MM.1S (cell line): ENCODE data around the gene DHRS12.

Experiments used
- DNase-seq: peaks from one replicate; pipeline ENCODE4 v3.0.0-alpha.2; 2015
- H2AFZ ChIP-seq: fragments of 300-600 bp; sonication (generic); 2 replicates; pipeline ENCODE4 v1.6.0; 2016; ENCODE audit warnings: antibody characterized with exemption, low read length
- H3F3A ChIP-seq: fragments of 300-600 bp; sonication (generic); 2 replicates; pipeline ENCODE4 v1.6.1; 2016; ENCODE audit warnings: mild to moderate bottlenecking, antibody characterized with exemption, low read length, moderate library complexity, mixed read lengths; ENCODE audit not compliant: insufficient read depth
- H3K27ac ChIP-seq: fragments of 300-600 bp; sonication (generic); 2 replicates; pipeline ENCODE4 v1.5.1; 2016; ENCODE audit warnings: mild to moderate bottlenecking, low read length
- H3K27me3 ChIP-seq: fragments of 300-600 bp; sonication (generic); replicated peaks from 2 replicates; pipeline ENCODE4 v1.6.0; 2016; ENCODE audit warnings: low read length; ENCODE audit not compliant: insufficient read depth
- H3K36me3 ChIP-seq: fragments of 300-600 bp; sonication (generic); replicated peaks from 2 replicates; pipeline ENCODE4 v1.6.1; 2016; ENCODE audit warnings: mild to moderate bottlenecking, low read length, mixed read lengths; ENCODE audit not compliant: insufficient read depth
- H3K4me1 ChIP-seq: fragments of 300-600 bp; sonication (generic); 2 replicates; pipeline ENCODE4 v1.6.1; 2016; ENCODE audit warnings: low read length, mixed read lengths
- H3K4me2 ChIP-seq: fragments of 300-600 bp; sonication (generic); 2 replicates; pipeline ENCODE4 v1.6.0; 2016; ENCODE audit warnings: low read depth, low read length
- H3K4me3 ChIP-seq: fragments of 300-600 bp; sonication (generic); 2 replicates; pipeline ENCODE4 v1.5.1; 2016; ENCODE audit warnings: low read length, mixed read lengths
- H3K79me2 ChIP-seq: fragments of 300-600 bp; sonication (generic); 2 replicates; pipeline ENCODE4 v1.6.1; 2016; ENCODE audit warnings: mixed run types, low read length, mixed read lengths
- H3K9ac ChIP-seq: fragments of 300-600 bp; sonication (generic); 2 replicates; pipeline ENCODE4 v1.6.1; 2016; ENCODE audit warnings: low read length, mixed read lengths
- H3K9me2 ChIP-seq: fragments of 300-600 bp; sonication (generic); replicated peaks from 2 replicates; pipeline ENCODE4 v1.6.1; 2016; ENCODE audit warnings: mild to moderate bottlenecking, low read length, mixed read lengths; ENCODE audit not compliant: insufficient read depth
- H3K9me3 ChIP-seq: fragments of 300-600 bp; sonication (generic); replicated peaks from 2 replicates; pipeline ENCODE4 v1.6.1; 2016; ENCODE audit warnings: mild to moderate bottlenecking, low read length, mixed read lengths; ENCODE audit not compliant: insufficient read depth
- H4K20me1 ChIP-seq: fragments of 300-600 bp; sonication (generic); 2 replicates; pipeline ENCODE4 v1.6.1; 2016; ENCODE audit warnings: mild to moderate bottlenecking, low read length, moderate library complexity, mixed read lengths; ENCODE audit not compliant: insufficient read depth
- EZH2 ChIP-seq: fragments of 300-600 bp; sonication (generic); optimal IDR thresholded peaks from 2 replicates; pipeline ENCODE3; 2017; ENCODE audit warnings: low read depth, mild to moderate bottlenecking, antibody characterized with exemption, low read length, mixed read lengths
- EZH2phosphoT487 ChIP-seq: fragments of 300-600 bp; sonication (generic); IDR thresholded peaks from 2 replicates; pipeline ENCODE4 v1.6.1; 2018; ENCODE audit warnings: antibody characterized with exemption, low read length
- TF ChIP-seq, protein P1 (sequence below): fragments of 300-600 bp; sonication (generic); IDR thresholded peaks from 2 replicates; pipeline ENCODE4 v1.5.1; 2016; ENCODE audit warnings: antibody characterized with exemption, low read length, mixed read lengths

The DHRS12 gene

DNA sequence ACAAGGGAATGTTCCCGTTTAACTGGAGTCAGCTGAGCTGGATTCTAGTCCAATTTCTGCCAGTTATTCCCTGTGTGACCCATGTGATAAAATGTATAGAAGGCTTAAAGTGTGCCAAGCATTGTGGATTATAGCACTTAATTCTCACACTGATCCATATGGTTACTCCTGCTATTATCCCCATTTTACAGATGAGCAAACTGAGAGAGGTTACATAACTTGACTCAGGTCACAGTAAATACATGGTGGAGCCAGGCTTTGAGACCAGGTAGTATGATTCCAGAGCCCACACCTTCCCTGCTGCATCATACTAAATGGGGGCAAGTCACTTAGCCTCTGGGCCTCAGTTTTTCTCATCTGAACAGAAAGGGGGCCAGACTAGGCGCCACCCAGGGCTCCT is 2.0 kb upstream of the DHRS12 start:
- H3K9me2 ChIP-seq: no peaks in the 10 kb centered on the region
- no peaks in the 10 kb centered on the region for H4K20me1 ChIP-seq
- H3K79me2 ChIP-seq: no peaks in the 10 kb centered on the region
- no peaks in the 10 kb centered on the region for H3K9me3 ChIP-seq
- no peak for DNase-seq
- no peaks in the 10 kb centered on the region for H3K36me3 ChIP-seq
- TF ChIP-seq, protein P1, sequence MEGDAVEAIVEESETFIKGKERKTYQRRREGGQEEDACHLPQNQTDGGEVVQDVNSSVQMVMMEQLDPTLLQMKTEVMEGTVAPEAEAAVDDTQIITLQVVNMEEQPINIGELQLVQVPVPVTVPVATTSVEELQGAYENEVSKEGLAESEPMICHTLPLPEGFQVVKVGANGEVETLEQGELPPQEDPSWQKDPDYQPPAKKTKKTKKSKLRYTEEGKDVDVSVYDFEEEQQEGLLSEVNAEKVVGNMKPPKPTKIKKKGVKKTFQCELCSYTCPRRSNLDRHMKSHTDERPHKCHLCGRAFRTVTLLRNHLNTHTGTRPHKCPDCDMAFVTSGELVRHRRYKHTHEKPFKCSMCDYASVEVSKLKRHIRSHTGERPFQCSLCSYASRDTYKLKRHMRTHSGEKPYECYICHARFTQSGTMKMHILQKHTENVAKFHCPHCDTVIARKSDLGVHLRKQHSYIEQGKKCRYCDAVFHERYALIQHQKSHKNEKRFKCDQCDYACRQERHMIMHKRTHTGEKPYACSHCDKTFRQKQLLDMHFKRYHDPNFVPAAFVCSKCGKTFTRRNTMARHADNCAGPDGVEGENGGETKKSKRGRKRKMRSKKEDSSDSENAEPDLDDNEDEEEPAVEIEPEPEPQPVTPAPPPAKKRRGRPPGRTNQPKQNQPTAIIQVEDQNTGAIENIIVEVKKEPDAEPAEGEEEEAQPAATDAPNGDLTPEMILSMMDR: no peak
- TF ChIP-seq EZH2phosphoT487: no peak
- TF ChIP-seq EZH2: no peak
- H3K27me3 ChIP-seq: no peaks in the 10 kb centered on the region
- H3K4me3 ChIP-seq: no peak overlapping the region
- no peak overlapping the region for H3K9ac ChIP-seq
- H2AFZ ChIP-seq: no peak overlapping the region
- no peaks in the 10 kb centered on the region for H3F3A ChIP-seq
- H3K27ac ChIP-seq: no peak overlapping the region
- peaks cover 16% of the 10 kb centered on the region for H3K4me1 ChIP-seq
- H3K4me2 ChIP-seq: no peak overlapping the region

DNA sequence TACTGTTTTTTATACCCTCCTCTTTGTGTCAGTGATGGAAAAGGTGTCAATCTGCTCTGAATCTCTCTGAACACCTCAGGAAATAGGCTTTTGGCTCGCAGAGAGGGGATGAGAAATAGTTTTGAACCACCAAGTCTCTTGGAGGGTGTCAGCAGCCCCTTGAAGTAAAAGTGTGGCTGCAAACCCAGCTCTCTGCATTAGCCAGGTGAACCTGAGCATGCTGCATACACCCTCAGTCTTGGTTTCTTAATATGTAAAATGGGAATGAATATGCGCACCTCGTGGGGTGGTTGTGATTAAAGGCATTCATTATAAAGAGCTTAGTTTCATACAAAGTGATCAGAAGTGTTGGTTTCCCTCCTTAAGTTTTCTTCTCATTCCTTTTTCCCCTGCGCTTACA is 1.4 kb upstream of the DHRS12 start:
- Histone ChIP-seq H3K9ac (no peak overlapping the region), H3K36me3 (no peaks in the 10 kb centered on the region), H3K79me2 (no peaks in the 10 kb centered on the region), H2AFZ (no peak overlapping the region), H3K4me2 (no peak overlapping the region), H3K9me2 (no peaks in the 10 kb centered on the region), H3K27ac (no peak overlapping the region), H3F3A (no peaks in the 10 kb centered on the region), H3K9me3 (no peaks in the 10 kb centered on the region), H3K4me3 (no peak overlapping the region), H3K27me3 (no peaks in the 10 kb centered on the region), H3K4me1 (peaks cover 16% of the 10 kb centered on the region), H4K20me1 (no peaks in the 10 kb centered on the region)
- TF ChIP-seq EZH2phosphoT487 (no peak), EZH2 (no peak)
- TF ChIP-seq, protein P1: no peak
- no peak for DNase-seq

DNA sequence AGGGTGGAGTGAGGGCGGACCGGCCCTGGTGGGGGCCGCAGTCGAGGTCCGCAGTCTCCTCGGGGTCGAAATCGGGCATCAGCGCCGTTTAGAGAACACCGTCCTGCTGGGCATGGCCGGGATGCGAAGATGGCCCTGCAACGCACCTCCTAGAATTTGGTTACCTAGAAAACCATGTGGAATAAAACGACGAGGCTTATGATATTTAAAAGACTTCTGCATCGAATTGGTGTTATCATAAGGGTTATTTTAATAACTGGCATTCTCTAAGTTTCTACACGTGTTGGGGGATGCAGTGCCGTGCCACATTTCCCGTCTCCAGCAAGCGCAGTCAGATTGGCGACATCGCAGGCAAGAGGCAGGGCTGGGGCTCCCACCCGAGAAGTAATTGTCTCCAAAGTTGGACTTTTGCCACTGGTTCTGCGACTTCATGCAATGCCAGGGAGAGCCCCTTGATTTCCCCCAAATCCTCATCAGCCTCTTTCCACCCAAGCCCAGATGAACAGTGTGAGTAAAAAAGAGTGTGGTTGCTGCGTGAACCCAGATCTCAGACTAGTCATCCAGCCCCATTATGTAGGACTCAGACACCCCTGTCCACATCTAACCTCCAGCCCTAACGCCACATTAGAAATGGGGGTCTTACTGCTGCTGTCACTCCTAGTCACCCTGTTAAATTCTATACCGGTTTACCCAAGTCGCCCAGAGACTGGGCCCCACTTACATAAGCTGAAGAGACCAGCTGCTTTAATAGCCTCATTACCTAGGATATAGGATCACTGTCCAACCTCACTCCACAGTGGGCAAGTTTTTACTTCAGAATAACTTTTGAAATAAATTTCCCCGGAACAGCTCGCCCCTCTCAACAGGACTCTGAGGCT is 571 bp upstream of the DHRS12 start:
- peak overlapping the region; percentile 72; the same call in 1 of the 2 replicates for H2AFZ ChIP-seq
- H3K9ac ChIP-seq: peak overlapping the region; percentile 66
- H3K79me2 ChIP-seq: no peaks in the 10 kb centered on the region
- no peaks in the 10 kb centered on the region for H3K36me3 ChIP-seq
- no peaks in the 10 kb centered on the region for H3F3A ChIP-seq
- peak overlapping the region; percentile 74 for H3K4me3 ChIP-seq
- peak overlapping the region; percentile 61; the same call in 1 of the 2 replicates for H3K27ac ChIP-seq
- TF ChIP-seq, protein P1: no peak
- TF ChIP-seq EZH2phosphoT487 (no peak), EZH2 (no peak)
- no peaks in the 10 kb centered on the region for H3K27me3 ChIP-seq
- peaks cover 16% of the 10 kb centered on the region for H3K4me1 ChIP-seq
- DNase-seq: no peak
- H4K20me1 ChIP-seq: no peaks in the 10 kb centered on the region
- no peaks in the 10 kb centered on the region for H3K9me2 ChIP-seq
- no peaks in the 10 kb centered on the region for H3K9me3 ChIP-seq
- peak overlapping the region; percentile 69 for H3K4me2 ChIP-seq
